ENCODE results near the gene PRKCZ. TPM values are rescaled to one million over a fixed set of nuclear protein-coding genes. Genes with fewer than 3 reads are reported as not detected.

The PRKCZ gene
- total RNA-seq, 3 donors from 2014 or later, result 0.64 to 17.9 (median 12.5) TPM

DNA sequence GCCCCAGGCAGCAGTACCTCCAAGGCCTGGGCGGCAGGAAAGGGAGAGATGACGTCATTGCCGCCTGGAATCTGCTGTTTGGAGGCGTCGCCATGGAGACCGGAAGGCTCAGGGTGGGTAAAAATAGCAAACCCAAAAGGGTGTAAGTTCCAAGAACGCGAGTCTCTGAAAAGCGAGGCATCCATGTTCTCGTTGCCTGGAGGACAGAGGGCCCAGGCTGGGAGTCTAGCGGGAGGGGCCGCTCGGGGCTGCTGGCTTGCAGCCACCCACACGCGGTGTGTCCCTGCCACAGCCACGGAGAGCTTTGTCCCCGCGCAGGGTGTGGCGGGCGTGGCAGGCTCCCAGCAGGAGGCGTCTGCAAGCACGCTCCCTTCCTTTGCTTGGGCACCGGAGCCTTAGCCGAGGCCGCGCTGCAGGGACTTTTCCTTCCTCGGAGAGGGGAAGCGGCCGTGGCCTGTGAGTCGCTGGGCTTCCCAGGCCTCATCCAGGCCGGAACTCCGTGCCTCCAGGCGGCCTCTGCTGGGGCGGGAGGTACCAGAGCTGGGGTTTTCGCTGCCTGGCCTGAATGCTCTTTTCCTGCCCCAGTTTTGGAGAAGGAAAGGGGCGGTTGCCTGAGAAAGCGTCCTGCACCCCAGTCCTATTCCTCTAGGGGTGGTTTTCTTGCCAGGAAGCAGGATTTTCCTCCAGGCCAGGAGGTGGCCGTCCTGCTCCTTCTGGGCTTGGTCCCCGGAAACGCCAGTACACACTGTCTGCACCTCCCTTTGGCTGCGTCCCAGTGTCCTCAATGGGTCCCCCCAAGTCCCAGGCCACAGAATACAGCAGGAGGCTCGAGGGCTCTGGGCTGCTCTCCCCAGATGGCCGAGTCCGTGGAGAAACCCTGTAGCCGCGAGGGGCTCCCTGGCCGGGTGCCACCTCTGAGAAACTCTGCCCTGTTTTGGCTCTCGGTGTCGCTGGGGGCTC, 162.6 kb downstream of the PRKCZ start:
- H3K4me1 ChIP-seq, result peaks cover 28 to 31% of the 10 kb centered on the region in 2 donors
- H3K36me3 ChIP-seq, result no peaks in the 10 kb centered on the region
- peak overlapping the region; percentile 28 to 60 (median 41) for H3K4me3 ChIP-seq
- H3K9me3 ChIP-seq, result no peaks in the 10 kb centered on the region
- TF ChIP-seq, protein P1, sequence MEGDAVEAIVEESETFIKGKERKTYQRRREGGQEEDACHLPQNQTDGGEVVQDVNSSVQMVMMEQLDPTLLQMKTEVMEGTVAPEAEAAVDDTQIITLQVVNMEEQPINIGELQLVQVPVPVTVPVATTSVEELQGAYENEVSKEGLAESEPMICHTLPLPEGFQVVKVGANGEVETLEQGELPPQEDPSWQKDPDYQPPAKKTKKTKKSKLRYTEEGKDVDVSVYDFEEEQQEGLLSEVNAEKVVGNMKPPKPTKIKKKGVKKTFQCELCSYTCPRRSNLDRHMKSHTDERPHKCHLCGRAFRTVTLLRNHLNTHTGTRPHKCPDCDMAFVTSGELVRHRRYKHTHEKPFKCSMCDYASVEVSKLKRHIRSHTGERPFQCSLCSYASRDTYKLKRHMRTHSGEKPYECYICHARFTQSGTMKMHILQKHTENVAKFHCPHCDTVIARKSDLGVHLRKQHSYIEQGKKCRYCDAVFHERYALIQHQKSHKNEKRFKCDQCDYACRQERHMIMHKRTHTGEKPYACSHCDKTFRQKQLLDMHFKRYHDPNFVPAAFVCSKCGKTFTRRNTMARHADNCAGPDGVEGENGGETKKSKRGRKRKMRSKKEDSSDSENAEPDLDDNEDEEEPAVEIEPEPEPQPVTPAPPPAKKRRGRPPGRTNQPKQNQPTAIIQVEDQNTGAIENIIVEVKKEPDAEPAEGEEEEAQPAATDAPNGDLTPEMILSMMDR (IDR thresholded peaks at IDR 0.05), result peak in 2 of 3 donors; percentile 29 to 63
- TF ChIP-seq POLR2AphosphoS5 (IDR thresholded peaks at IDR 0.05) (peak; percentile 65 to 82 (median 66)), POLR2A (IDR thresholded peaks at IDR 0.05) (no peak)
- intact Hi-C loops (cut with DNase I; ENCODE audit: low total_unique reads), result no loop called here
- H3K27me3 ChIP-seq, result no peaks in the 10 kb centered on the region
- DNase-seq (ENCODE audit: low spot score in 2 of 2), result peak; percentile 81 to 83
- peak overlapping the region; percentile 92 to 94 for H3K27ac ChIP-seq

- Histone ChIP-seq H3K27me3 (no peaks in the 10 kb centered on the region), H3K9me3 (no peaks in the 10 kb centered on the region), H3K4me1 (peaks cover 18 to 24% of the 10 kb centered on the region in 2 donors), H3K4me3 (peak overlapping the region; percentile 28 to 60 (median 41)), H3K36me3 (no peaks in the 10 kb centered on the region), H3K27ac (peak overlapping the region; percentile 92 to 94)
- TF ChIP-seq POLR2AphosphoS5 (IDR thresholded peaks at IDR 0.05), result peak; percentile 67 to 88 (median 69)
- TF ChIP-seq, protein P1 (IDR thresholded peaks at IDR 0.05), result no peak
- intact Hi-C loops (cut with DNase I; ENCODE audit: low total_unique reads), result no loop called here
- peak in 1 of 2 donors; percentile 84 for DNase-seq (ENCODE audit: low spot score in 2 of 2)
Measured at GRCh38 chr1:2213576-2214505, 163.6 kb downstream of the PRKCZ start.

DNA sequence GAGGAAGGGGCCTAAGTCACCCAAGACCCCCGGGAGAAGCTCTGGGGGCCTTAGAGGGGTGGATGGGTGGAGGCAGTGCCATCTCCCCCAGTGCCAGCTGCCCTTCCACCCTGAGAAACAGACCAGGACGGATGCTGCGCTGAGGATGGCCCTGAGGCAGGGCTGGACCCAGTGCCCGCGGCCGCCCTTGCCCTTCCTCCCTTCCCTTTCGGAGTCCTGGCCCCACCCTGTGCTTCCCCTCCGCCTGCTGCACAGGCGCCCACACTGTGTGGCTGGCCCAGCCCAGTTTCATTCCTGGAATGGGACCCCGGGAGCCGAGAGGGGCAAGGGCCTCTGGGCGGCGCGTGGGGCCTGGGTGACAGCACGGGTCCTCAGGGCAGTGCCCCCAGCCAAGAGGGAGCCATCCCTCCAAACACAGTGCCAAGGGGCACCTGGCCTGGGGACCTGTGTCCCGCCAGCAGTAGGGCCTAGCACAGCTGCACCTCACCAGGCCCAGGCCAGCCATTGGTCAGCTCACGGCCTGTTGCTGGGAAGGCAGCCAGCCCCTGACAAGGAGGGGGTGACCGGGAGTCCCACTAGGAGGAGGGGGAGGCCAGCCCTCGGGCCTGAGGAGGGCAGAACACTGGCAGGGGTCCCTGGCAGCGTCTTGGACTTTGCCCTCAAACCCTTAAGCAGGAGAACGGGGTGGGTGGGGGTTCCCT, 164.5 kb downstream of the PRKCZ start:
- H3K4me1 ChIP-seq, result peaks cover 18 to 24% of the 10 kb centered on the region in 2 donors

DNA sequence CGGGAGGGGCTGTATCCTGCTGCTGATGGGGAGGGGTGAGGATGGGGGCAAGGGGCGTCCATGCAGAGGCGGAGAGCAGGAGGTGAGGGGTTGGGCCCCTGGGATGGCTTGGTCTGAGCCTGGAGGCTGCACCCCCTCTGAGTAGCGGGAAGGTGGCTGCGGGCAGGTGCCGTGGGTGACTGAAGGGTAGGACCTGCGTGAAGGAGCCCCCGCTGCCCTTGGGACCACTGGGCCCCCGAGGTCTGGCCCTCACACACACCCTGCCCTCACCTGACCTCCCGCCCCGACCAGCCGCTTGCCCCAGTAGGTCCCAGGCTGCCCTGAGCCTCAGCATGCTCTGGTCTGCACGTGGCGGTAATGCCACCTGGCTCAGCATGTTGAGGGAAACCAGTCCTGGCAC, 165.1 kb downstream of the PRKCZ start:
- DNase-seq (ENCODE audit: low spot score in 2 of 2), result no peak
- Histone ChIP-seq H3K4me1 (peaks cover 18 to 24% of the 10 kb centered on the region in 2 donors), H3K4me3 (no peak overlapping the region), H3K27ac (peak overlapping the region; percentile 92 to 94), H3K9me3 (no peaks in the 10 kb centered on the region), H3K36me3 (no peaks in the 10 kb centered on the region), H3K27me3 (no peaks in the 10 kb centered on the region)
- intact Hi-C loops (cut with DNase I; ENCODE audit: low total_unique reads), result no loop called here
- TF ChIP-seq, protein P1 (IDR thresholded peaks at IDR 0.05), result no peak
- TF ChIP-seq POLR2AphosphoS5 (IDR thresholded peaks at IDR 0.05) (no peak), POLR2A (IDR thresholded peaks at IDR 0.05) (no peak)

More for the DNA sequence above, 164.5 kb downstream of the PRKCZ start:
- TF ChIP-seq, protein P1 (IDR thresholded peaks at IDR 0.05), result no peak
- TF ChIP-seq POLR2AphosphoS5 (IDR thresholded peaks at IDR 0.05) (no peak), POLR2A (IDR thresholded peaks at IDR 0.05) (no peak)
- Histone ChIP-seq H3K4me3 (peak overlapping the region in 2 of 3 donors; percentile 41 to 60), H3K36me3 (no peaks in the 10 kb centered on the region), H3K27me3 (no peaks in the 10 kb centered on the region), H3K9me3 (no peaks in the 10 kb centered on the region), H3K27ac (peak overlapping the region; percentile 92 to 94)
- intact Hi-C loops (cut with DNase I; ENCODE audit: low total_unique reads), result no loop called here
- DNase-seq (ENCODE audit: low spot score in 2 of 2), result no peak
